WTC11 (cell line): Measurements from ENCODE around the gene RSPO4.

Experiments used
- CREB1 ChIP-seq: sonication (generic); formaldehyde crosslinking; IDR thresholded peaks from 2 replicates; pipeline ENCODE4 v1.8.0; 2023; ENCODE audit warnings: mild to moderate bottlenecking, missing genetic modification reagents
- GABPB1 ChIP-seq: sonication (generic); formaldehyde crosslinking; IDR thresholded peaks from 2 replicates; pipeline ENCODE4 v1.8.1; 2023; ENCODE audit warnings: mild to moderate bottlenecking, missing genetic modification reagents
- JUN ChIP-seq: sonication (generic); formaldehyde crosslinking; IDR thresholded peaks from 2 replicates; pipeline ENCODE4 v1.8.0; 2023; ENCODE audit warnings: mild to moderate bottlenecking, missing genetic modification reagents
- KAT7 ChIP-seq: sonication (generic); formaldehyde crosslinking; IDR thresholded peaks from 2 replicates; pipeline ENCODE4 v1.8.1; 2023; ENCODE audit warnings: missing genetic modification reagents, mild to moderate bottlenecking, borderline replicate concordance
- NR2C2 ChIP-seq: sonication (generic); formaldehyde crosslinking; IDR thresholded peaks from 2 replicates; pipeline ENCODE4 v1.8.0; 2022; ENCODE audit warnings: mild to moderate bottlenecking, missing genetic modification reagents
- NR3C1 ChIP-seq: sonication (generic); formaldehyde crosslinking; conservative IDR thresholded peaks from 2 replicates; pipeline ENCODE4 v1.8.1; 2023; ENCODE audit warnings: low read depth, mild to moderate bottlenecking, missing genetic modification reagents
- RELA ChIP-seq: sonication (generic); formaldehyde crosslinking; IDR thresholded peaks from 2 replicates; pipeline ENCODE4 v1.8.1; 2022; ENCODE audit warnings: missing genetic modification reagents, mild to moderate bottlenecking, borderline replicate concordance
- TCF7 ChIP-seq: sonication (generic); formaldehyde crosslinking; IDR thresholded peaks from 2 replicates; pipeline ENCODE4 v1.8.0; 2022; ENCODE audit warnings: mild to moderate bottlenecking, low read depth, missing genetic modification reagents, moderate library complexity
- TEAD4 ChIP-seq: sonication (generic); formaldehyde crosslinking; IDR thresholded peaks from 2 replicates; pipeline ENCODE4 v1.8.0; 2022; ENCODE audit warnings: mild to moderate bottlenecking, missing genetic modification reagents
- TF ChIP-seq, protein P1 (sequence below): fragments of 200-600 bp; IDR thresholded peaks from 2 replicates; pipeline ENCODE4 v1.8.0; 2022; ENCODE audit warnings: antibody characterized with exemption
- TF ChIP-seq, protein P2 (sequence below): fragments of 250-450 bp; sonication (Bioruptor Pico); IDR thresholded peaks from 2 replicates; pipeline ENCODE4 v1.9.0; 2021; ENCODE audit warnings: mild to moderate bottlenecking
- TF ChIP-seq, protein P3 (sequence below): sonication (generic); formaldehyde crosslinking; IDR thresholded peaks from 2 replicates; pipeline ENCODE4 v1.8.0; 2022; ENCODE audit warnings: mild to moderate bottlenecking, missing genetic modification reagents
- TF ChIP-seq, protein P4 (sequence below): sonication (generic); formaldehyde crosslinking; conservative IDR thresholded peaks from 2 replicates; pipeline ENCODE4 v1.8.1; 2023; ENCODE audit warnings: mild to moderate bottlenecking, low read depth, missing genetic modification reagents, moderate library complexity
- TF ChIP-seq, protein P5 (sequence below): sonication (generic); formaldehyde crosslinking; conservative IDR thresholded peaks from 2 replicates; pipeline ENCODE4 v1.8.1; 2022; ENCODE audit warnings: mild to moderate bottlenecking, missing genetic modification reagents

DNA sequence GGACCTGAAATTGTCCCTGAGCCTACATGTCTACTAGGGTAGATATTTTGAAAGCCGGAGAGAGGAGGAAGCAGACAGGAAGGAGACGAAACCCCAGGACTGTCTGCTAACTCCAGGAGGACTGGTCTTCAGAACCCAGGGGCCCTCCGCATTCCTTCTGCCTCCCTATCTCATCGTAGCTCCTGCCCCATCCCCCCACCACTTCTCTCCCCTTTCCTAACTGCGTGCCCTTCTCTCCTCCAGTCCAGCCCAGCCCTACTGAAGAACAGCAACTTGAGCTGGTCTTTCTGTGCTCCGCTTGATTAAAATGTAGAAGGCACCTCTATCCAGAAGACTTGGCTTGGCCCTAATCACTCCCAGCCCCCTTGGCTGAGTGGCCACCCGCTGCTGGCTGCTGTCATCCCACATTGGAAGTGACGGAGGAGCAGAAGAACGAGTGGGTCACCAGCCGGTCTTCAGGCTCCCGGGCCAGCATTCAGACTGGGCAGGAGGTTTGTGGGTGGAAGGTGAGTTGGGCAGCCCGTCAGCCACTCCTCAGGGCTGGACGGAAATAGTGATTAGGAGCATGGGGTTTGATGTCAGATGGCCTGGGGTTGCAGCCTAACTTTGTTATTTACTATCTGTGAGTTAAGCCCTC is 57.2 kb downstream of the RSPO4 start:
- TF ChIP-seq, protein P1, sequence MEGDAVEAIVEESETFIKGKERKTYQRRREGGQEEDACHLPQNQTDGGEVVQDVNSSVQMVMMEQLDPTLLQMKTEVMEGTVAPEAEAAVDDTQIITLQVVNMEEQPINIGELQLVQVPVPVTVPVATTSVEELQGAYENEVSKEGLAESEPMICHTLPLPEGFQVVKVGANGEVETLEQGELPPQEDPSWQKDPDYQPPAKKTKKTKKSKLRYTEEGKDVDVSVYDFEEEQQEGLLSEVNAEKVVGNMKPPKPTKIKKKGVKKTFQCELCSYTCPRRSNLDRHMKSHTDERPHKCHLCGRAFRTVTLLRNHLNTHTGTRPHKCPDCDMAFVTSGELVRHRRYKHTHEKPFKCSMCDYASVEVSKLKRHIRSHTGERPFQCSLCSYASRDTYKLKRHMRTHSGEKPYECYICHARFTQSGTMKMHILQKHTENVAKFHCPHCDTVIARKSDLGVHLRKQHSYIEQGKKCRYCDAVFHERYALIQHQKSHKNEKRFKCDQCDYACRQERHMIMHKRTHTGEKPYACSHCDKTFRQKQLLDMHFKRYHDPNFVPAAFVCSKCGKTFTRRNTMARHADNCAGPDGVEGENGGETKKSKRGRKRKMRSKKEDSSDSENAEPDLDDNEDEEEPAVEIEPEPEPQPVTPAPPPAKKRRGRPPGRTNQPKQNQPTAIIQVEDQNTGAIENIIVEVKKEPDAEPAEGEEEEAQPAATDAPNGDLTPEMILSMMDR: no peak
- TF ChIP-seq, protein P2, sequence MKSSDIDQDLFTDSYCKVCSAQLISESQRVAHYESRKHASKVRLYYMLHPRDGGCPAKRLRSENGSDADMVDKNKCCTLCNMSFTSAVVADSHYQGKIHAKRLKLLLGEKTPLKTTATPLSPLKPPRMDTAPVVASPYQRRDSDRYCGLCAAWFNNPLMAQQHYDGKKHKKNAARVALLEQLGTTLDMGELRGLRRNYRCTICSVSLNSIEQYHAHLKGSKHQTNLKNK (CRISPR knock-in tag): no peak
- TF ChIP-seq TEAD4 (CRISPR knock-in tag) (no peak), KAT7 (no peak), NR2C2 (CRISPR knock-in tag) (no peak), JUN (CRISPR knock-in tag) (no peak), TCF7 (no peak), NR3C1 (CRISPR knock-in tag) (no peak), CREB1 (no peak), GABPB1 (CRISPR knock-in tag) (no peak), RELA (CRISPR knock-in tag) (no peak)
- TF ChIP-seq, protein P3, sequence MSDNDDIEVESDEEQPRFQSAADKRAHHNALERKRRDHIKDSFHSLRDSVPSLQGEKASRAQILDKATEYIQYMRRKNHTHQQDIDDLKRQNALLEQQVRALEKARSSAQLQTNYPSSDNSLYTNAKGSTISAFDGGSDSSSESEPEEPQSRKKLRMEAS (CRISPR knock-in tag): no peak
- TF ChIP-seq, protein P4, sequence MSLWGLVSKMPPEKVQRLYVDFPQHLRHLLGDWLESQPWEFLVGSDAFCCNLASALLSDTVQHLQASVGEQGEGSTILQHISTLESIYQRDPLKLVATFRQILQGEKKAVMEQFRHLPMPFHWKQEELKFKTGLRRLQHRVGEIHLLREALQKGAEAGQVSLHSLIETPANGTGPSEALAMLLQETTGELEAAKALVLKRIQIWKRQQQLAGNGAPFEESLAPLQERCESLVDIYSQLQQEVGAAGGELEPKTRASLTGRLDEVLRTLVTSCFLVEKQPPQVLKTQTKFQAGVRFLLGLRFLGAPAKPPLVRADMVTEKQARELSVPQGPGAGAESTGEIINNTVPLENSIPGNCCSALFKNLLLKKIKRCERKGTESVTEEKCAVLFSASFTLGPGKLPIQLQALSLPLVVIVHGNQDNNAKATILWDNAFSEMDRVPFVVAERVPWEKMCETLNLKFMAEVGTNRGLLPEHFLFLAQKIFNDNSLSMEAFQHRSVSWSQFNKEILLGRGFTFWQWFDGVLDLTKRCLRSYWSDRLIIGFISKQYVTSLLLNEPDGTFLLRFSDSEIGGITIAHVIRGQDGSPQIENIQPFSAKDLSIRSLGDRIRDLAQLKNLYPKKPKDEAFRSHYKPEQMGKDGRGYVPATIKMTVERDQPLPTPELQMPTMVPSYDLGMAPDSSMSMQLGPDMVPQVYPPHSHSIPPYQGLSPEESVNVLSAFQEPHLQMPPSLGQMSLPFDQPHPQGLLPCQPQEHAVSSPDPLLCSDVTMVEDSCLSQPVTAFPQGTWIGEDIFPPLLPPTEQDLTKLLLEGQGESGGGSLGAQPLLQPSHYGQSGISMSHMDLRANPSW (CRISPR knock-in tag): no peak
- TF ChIP-seq, protein P5, sequence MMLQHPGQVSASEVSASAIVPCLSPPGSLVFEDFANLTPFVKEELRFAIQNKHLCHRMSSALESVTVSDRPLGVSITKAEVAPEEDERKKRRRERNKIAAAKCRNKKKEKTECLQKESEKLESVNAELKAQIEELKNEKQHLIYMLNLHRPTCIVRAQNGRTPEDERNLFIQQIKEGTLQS (CRISPR knock-in tag): no peak
